ENCODE data around the gene KMT2B.
"Not testable (repeated sequence)": the region's sequence is repeated elsewhere in the genome, so short reads cannot be mapped to it uniquely, and the experiment has no call there.

The KMT2B gene

DNA sequence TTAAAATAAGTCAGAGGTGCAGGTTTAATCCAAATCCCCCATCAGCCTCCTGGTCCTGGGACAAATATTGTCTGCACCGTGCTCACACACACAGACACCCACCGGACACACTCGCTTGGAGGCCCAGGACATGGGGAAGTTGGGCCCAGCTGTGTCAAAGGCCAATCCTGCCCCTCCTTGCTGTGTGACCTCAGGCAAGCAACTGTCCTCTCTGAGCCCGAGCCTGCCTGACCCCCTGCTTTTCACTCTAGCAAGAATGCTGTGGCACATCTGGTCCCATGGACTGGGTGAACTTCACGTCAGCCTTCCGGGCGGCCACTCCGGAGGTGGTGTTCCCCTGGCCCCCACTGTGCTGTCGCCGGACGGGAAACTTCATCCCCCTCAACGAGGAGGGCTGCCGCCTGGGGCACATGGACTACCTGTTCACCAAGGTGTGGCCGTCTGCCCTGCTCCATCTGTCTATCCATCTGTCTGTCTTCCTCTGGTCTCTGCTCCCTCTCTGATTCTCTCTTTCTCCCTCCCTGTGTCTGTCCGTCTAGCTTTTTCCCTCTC lies 42.1 kb upstream of the KMT2B start:
- TF ChIP-seq, protein P1, sequence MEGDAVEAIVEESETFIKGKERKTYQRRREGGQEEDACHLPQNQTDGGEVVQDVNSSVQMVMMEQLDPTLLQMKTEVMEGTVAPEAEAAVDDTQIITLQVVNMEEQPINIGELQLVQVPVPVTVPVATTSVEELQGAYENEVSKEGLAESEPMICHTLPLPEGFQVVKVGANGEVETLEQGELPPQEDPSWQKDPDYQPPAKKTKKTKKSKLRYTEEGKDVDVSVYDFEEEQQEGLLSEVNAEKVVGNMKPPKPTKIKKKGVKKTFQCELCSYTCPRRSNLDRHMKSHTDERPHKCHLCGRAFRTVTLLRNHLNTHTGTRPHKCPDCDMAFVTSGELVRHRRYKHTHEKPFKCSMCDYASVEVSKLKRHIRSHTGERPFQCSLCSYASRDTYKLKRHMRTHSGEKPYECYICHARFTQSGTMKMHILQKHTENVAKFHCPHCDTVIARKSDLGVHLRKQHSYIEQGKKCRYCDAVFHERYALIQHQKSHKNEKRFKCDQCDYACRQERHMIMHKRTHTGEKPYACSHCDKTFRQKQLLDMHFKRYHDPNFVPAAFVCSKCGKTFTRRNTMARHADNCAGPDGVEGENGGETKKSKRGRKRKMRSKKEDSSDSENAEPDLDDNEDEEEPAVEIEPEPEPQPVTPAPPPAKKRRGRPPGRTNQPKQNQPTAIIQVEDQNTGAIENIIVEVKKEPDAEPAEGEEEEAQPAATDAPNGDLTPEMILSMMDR (IDR thresholded peaks at IDR 0.05; ENCODE audit: extremely low read depth, insufficient read depth, missing control alignments), result no peak
- DNase-seq (ENCODE audit: low spot score), result no peak
- in situ Hi-C loops (cut with MboI; ENCODE audit: low pct_unique_long_range_greater_than_20kb, low sequenced_read_pairs, unreplicated experiment), result no loop called here

DNA sequence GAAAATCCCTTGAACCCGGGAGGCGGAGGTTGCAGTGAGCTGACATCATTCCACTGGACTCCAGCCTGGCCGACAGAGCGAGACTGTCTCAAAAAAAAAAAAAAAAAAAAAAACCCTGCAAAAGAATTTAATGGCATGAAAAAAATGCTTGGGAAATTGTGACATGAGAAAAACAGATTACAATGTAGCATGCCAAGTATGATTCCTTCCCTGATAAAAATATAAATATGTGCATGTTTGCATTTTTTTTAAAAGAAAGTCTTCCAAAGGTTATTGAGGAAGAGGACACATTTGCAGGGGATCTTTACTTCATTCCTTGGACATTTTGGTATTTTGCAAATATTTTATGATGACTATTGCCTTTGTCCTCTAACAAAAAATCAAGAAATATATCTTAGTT lies 28.0 kb upstream of the KMT2B start:
- DNase-seq (ENCODE audit: low spot score), result no peak
- in situ Hi-C loops (cut with MboI; ENCODE audit: low pct_unique_long_range_greater_than_20kb, low sequenced_read_pairs, unreplicated experiment), result no loop called here
- TF ChIP-seq, protein P1 (IDR thresholded peaks at IDR 0.05; ENCODE audit: extremely low read depth, insufficient read depth, missing control alignments), result no peak

DNA sequence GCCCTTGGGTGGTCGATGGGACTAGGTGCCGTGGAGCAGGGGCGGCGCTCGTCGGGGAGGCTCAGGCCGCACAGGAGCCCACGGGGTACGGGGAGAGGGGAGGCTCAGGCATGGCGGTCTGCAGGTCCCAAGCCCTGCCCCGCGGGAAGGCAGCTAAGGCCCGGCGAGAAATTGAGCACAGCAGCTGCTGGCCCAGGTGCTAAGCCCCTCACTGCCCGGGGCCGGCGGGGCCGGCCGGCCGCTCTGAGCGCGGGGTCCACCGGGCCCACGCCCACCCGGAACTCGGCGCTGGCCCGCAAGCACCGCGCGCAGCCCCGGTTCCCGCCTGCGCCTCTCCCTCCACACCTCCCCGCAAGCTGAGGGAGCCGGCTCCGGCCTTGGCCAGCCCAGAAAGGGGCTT lies 26.7 kb upstream of the KMT2B start:
- DNase-seq (ENCODE audit: low spot score); in situ Hi-C loops (cut with MboI; ENCODE audit: low pct_unique_long_range_greater_than_20kb, low sequenced_read_pairs, unreplicated experiment): not testable (repeated sequence)

DNA sequence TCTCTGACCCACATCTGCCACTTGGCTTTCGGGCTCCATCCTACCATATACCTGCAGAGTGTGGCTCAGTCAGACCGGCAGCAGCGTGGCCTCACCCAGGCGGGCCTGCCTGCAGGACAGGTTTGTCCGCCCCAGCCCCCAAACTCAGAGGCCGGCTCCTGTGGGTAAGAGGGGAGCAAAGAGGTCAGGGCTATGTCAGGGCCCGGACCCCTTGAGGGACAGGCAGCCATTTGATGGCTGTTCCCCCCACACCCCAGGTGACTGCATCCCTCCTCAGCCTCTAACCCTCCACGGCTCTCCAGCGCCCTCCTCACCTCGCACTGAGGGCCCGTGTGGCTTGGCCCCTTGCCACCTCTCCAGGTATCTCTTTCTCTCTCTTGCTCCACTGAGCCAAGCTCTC lies 25.8 kb upstream of the KMT2B start:
- DNase-seq (ENCODE audit: low spot score), result no peak
- in situ Hi-C loops (cut with MboI; ENCODE audit: low pct_unique_long_range_greater_than_20kb, low sequenced_read_pairs, unreplicated experiment), result no loop called here
- TF ChIP-seq, protein P1 (IDR thresholded peaks at IDR 0.05; ENCODE audit: extremely low read depth, insufficient read depth, missing control alignments), result no peak

DNA sequence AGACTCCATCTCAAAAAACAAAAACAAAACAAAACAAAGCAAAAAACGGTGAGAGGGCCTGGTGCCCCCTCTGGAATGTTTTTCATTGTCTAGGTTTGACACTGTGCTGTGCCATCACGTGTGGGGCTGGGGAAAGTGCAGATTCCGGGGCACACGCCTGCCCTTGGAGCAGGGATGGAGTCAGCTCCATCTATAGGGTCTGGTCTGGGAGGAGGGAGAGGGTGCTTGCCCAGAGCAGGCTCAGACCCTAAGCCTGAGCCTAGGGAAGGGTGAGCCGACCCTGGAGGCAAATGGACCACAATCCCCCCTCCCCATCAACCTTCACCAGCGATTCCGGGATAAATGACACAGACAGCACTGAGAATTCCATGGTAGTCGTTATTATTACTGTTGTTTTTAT lies 24.4 kb upstream of the KMT2B start:
- in situ Hi-C loops (cut with MboI; ENCODE audit: low pct_unique_long_range_greater_than_20kb, low sequenced_read_pairs, unreplicated experiment), result no loop called here
- TF ChIP-seq, protein P1 (IDR thresholded peaks at IDR 0.05; ENCODE audit: extremely low read depth, insufficient read depth, missing control alignments), result peak; percentile 14
- no peak for DNase-seq (ENCODE audit: low spot score)

DNA sequence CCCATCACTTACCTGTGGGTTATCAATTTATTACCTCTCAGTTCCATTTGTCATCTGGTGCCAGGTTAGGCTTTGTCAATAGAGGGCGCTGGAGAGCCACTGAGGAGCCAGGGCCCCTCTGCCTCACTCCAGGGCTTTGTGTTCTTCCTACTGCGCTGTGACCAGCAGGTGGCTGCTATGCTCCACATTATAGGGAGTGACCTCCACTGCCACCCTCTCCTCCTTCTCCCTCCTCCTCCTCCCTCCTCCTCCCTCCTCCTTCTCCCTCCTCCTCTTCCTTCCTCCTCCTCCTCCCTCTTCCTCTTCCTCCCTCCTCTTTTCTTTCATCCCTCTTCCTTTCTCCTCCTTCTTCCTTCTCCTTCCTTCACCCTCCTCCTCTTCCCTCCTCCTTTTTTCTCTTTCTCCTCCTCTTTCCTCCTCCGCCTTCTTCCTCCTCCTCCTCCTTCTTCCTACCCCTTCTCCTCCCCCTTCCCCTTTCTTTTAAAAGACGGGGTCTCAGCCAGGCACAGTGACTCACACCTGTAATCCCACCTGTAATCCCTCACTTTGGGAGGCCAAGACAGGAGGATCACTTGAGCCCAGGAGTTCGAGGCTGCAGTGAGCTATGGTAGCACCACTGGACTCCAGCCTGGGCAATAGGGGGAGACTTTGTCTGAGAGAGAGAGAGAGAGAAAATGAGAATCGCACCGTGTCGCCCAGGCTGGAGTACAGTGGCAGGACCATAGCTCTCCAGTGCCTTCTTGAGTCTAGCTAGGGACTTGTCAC lies 23.8 kb upstream of the KMT2B start:
- peak; percentile 88 for DNase-seq (ENCODE audit: low spot score)
- in situ Hi-C loops (cut with MboI; ENCODE audit: low pct_unique_long_range_greater_than_20kb, low sequenced_read_pairs, unreplicated experiment), result no loop called here
- TF ChIP-seq, protein P1 (IDR thresholded peaks at IDR 0.05; ENCODE audit: extremely low read depth, insufficient read depth, missing control alignments), result peak; percentile 100

DNA sequence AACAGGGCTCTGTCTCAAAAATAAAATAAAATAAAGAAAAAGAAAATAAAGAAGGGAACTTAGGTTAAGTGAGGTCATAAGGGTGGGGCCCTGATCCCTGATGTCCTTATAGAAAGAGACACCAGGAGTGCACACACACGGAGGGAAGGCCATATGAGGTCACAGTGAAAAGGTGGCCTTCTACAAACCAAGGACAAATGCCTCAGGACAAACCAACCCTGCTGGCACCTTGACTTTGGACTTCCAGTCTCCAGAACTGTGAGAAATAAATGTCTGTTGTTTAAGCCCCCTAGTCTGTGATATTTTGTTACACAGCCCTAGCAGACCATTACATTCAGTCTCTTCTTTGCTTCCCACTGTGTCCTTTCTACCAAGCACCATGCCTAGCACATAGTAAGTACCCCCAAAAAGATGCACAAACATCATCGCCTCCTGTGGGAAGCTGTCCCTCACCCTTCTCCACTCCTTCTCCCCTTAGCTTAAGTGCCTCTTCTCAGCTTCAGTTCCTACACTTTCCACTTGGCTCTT lies 21.8 kb upstream of the KMT2B start:
- in situ Hi-C loops (cut with MboI; ENCODE audit: low pct_unique_long_range_greater_than_20kb, low sequenced_read_pairs, unreplicated experiment), result no loop called here
- TF ChIP-seq, protein P1 (IDR thresholded peaks at IDR 0.05; ENCODE audit: extremely low read depth, insufficient read depth, missing control alignments), result no peak

More for the DNA sequence above, 21.8 kb upstream of the KMT2B start:
- DNase-seq (ENCODE audit: low spot score), result no peak
